Memory B cell (primary cell): Measurements from ENCODE around the gene UBASH3B.
A peak's percentile ranks its signal among the peaks of the same experiment; 100 is the strongest.
"Not testable (repeated sequence)": the region's sequence is repeated elsewhere in the genome, so short reads cannot be mapped to it uniquely, and the experiment has no call there.

Experiments used
- ATAC-seq: fragments of 150-1000 bp; cut with Tn5 transposase; 2 replicates; pipeline ENCODE4 v1.10.0; 2021; ENCODE audit warnings: low read depth, mild to moderate bottlenecking, moderate library complexity
- DNase-seq, 2 donors: peaks; one replicate each; pipeline ENCODE4 v3.0.0; 2022; ENCODE audit warnings: low spot score in 2 of 2
- H3K27ac Mint-ChIP-seq: one replicate; pipeline ENCODE4 v1.8.0; 2022; ENCODE audit warnings: mild to moderate bottlenecking, moderate library complexity, mixed read lengths
- H3K27me3 Mint-ChIP-seq: one replicate; pipeline ENCODE4 v1.8.0; 2022; ENCODE audit warnings: mixed read lengths
- H3K36me3 Mint-ChIP-seq: one replicate; pipeline ENCODE4 v1.8.0; 2022; ENCODE audit warnings: mild to moderate bottlenecking, mixed read lengths
- H3K4me1 Mint-ChIP-seq: one replicate; pipeline ENCODE4 v1.8.0; 2022; ENCODE audit warnings: mixed read lengths
- H3K4me3 Mint-ChIP-seq: one replicate; pipeline ENCODE4 v1.8.0; 2022; ENCODE audit warnings: mild to moderate bottlenecking, moderate library complexity, mixed read lengths
- H3K9me3 Mint-ChIP-seq: one replicate; pipeline ENCODE4 v1.8.0; 2022; ENCODE audit warnings: mixed read lengths

The UBASH3B gene, protein sequence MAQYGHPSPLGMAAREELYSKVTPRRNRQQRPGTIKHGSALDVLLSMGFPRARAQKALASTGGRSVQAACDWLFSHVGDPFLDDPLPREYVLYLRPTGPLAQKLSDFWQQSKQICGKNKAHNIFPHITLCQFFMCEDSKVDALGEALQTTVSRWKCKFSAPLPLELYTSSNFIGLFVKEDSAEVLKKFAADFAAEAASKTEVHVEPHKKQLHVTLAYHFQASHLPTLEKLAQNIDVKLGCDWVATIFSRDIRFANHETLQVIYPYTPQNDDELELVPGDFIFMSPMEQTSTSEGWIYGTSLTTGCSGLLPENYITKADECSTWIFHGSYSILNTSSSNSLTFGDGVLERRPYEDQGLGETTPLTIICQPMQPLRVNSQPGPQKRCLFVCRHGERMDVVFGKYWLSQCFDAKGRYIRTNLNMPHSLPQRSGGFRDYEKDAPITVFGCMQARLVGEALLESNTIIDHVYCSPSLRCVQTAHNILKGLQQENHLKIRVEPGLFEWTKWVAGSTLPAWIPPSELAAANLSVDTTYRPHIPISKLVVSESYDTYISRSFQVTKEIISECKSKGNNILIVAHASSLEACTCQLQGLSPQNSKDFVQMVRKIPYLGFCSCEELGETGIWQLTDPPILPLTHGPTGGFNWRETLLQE

DNA sequence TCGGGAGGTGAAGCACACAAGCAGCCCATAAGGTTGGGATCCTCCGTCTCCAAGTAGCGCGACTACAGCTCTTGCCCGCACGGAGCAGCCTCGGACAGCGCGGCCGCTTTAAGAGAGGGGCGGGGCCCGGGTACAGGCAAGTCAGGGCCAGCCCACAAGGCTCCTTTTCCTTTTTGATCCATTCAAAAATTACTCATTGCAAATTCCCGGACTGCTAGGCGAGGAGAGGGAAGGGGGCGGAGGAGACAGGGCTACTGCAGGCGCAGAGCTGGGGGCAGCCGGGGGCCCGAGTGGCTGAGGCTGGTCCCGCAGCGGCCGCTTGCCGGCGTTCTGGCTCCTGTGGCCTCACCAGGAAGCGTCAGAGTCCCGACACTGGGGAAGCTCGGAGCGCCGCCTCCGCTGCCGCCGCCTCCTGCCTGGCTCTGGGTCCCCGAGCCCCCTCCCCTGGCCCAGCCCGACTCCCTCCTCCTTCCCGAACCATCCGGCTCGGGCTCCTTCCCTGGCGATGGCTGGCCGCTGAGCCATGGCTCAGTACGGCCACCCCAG is at the start of gene UBASH3B:
TSS of gene UBASH3B (plus strand) at position 196 of the 546 bp plus-strand sequence. CDS start at position 524, 328 bp downstream.
- DNase-seq (peak; percentile 20 to 57), ATAC-seq (peak; percentile 70)
- Mint-ChIP-seq H3K4me3 (peak within 1 kb of the TSS; percentile 95), H3K4me1 (peaks cover 15% of the 10 kb centered on the region), H3K27me3 (peaks cover 5% of the 10 kb centered on the region), H3K36me3 (no peaks in the 10 kb centered on the region), H3K9me3 (no peaks in the 10 kb centered on the region), H3K27ac (peak within 1 kb of the TSS; percentile 70)

DNA sequence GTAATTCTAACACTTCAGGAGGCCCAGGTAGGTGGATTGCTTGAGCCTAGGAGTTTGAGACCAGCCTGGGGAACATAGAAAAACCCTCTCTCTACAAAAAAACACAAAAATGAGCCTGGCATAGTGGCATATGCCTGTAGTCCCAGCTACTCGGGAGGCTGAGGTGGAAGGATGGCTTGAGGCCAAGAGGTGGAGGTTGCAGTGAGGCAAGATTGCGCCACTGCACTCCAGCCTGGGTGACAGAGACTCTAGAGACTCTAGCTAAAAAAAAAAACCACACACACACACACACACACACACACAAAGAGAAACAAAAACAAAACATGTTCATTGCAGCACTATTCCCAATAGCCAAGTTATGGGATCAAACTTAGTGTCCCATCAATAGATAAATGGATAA is 48.4 kb upstream of the UBASH3B start:
- ATAC-seq, DNase-seq, H3K4me3 Mint-ChIP-seq, H3K4me1 Mint-ChIP-seq, H3K9me3 Mint-ChIP-seq, H3K36me3 Mint-ChIP-seq, H3K27ac Mint-ChIP-seq: not testable (repeated sequence)
- peaks cover 13% of the 10 kb centered on the region for H3K27me3 Mint-ChIP-seq

DNA sequence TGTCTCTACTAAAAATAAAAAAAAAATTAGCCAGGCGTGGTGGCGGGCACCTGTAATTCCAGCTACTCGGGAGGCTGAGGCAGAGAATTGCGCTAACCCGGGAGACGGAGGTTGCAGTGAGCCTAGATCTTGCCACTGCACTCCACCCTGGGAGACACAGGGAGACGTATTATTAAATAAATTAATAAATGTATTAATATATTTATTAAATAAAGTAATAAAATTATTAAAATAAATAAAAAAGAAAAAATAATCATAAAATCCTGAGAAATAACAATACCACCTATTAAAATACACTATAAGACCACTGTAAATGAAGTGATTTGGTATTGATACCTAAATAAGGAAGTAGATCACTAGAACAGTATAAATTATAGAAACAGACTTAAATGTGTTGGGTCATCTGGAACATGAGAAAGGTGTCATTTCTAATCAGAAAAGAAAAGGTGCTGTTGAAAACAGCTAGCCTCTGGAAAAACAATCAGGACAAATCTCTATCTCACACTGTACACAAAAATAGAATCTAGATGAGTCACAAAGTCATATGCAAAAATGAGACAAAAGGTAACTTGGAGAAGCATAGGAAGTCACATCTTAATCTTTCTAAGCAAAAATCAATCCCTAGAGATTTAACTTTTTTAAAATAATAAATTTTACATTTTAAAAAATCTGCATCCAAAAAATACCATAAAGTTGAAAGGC is 43.2 kb upstream of the UBASH3B start:
- no peaks in the 10 kb centered on the region for H3K4me1 Mint-ChIP-seq
- no peak overlapping the region for H3K4me3 Mint-ChIP-seq
- H3K27me3 Mint-ChIP-seq, result peaks cover 8% of the 10 kb centered on the region
- no peaks in the 10 kb centered on the region for H3K9me3 Mint-ChIP-seq
- no peak for ATAC-seq
- H3K36me3 Mint-ChIP-seq, result no peaks in the 10 kb centered on the region
- DNase-seq, result no peak
- H3K27ac Mint-ChIP-seq, result no peak overlapping the region

DNA sequence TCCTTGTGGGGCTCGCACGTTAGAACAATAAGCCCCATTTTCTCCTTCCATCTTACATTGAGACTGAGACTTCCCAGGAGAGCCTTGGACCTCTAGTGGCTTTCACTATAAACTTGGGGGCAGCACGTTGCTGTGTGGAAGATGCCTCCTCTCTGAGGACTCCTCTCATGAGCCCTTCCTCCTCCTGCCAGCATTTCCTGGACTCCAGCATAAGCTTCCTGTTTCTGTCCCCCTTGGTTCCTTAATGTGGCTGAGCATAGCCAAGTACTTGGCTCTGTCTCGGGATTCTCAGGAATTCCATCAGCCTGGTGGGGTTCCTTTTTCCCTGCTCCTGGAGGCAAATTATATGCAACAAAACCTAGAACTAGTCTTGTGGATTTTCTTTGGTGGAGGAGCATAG is 38.8 kb upstream of the UBASH3B start:
- Mint-ChIP-seq H3K36me3 (peaks cover 2% of the 10 kb centered on the region), H3K9me3 (no peaks in the 10 kb centered on the region), H3K4me1 (no peaks in the 10 kb centered on the region), H3K27me3 (peaks cover 1% of the 10 kb centered on the region), H3K27ac (no peak overlapping the region), H3K4me3 (no peak overlapping the region)
- no peak for DNase-seq
- ATAC-seq, result no peak

DNA sequence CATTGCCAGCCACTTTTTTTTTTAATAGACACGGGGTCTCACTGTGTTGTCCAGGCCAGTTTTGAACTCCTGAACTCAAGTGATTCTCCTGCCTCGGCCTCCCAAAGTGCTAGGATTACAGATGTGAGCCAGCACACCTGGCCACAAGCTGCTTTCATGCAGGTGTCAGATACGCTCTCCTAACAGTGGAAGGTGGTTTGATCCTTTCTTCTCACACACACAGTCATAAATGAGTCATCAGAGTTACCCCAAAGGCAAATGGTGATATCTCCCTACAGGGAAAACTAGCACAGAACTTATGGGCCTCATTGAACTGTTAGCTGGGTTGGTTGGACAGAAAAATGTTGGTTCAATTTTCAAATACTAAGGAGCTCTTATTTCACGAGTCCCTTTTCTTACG is 38.2 kb upstream of the UBASH3B start:
- H3K4me3 Mint-ChIP-seq, result no peak overlapping the region
- no peaks in the 10 kb centered on the region for H3K4me1 Mint-ChIP-seq
- no peaks in the 10 kb centered on the region for H3K9me3 Mint-ChIP-seq
- DNase-seq (no peak), ATAC-seq (no peak)
- peaks cover 2% of the 10 kb centered on the region for H3K36me3 Mint-ChIP-seq
- H3K27ac Mint-ChIP-seq, result no peak overlapping the region
- peaks cover 1% of the 10 kb centered on the region for H3K27me3 Mint-ChIP-seq

DNA sequence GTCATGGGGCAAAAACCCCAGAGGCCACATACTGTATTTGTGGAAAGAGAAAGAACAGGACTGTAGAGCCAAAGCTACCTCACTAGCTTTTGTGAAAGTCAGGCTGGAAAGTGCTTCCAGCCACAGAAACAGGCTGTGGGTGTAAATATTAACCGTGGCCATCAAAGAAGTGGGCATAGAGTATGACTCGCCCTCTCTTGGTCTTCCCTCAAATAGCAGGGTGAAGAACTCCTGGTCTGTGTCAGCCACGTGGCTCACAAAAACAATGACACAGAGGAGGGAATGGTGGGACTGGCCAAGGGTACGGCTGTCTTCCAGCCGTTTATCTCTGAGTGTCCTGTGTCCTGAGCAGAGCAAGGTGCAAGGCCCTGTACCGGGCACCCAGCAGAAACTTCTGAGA is 37.6 kb upstream of the UBASH3B start:
- Mint-ChIP-seq H3K27ac (no peak overlapping the region), H3K36me3 (peaks cover 2% of the 10 kb centered on the region), H3K4me3 (no peak overlapping the region), H3K9me3 (no peaks in the 10 kb centered on the region), H3K4me1 (no peaks in the 10 kb centered on the region), H3K27me3 (peaks cover 3% of the 10 kb centered on the region)
- ATAC-seq (no peak), DNase-seq (no peak)

DNA sequence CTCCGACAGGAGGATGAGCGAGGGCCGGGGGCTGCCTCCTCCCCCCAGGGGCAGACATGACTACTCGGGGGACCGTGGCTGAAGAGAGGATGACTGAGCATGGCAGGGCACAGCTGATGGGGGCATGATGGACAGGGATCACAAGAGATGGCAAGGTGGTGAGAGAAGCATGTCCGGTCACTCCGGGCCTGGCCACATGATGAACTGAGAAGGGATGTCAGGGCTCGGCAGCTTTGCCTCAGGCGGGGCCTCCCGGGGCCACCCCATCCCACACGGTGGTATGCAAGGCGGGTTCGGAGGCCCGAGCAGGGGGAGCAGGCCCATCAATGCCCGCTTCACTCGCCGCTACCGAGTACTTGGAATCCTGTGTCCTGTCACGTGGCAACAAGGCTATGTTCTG is 36.6 kb upstream of the UBASH3B start:
- H3K36me3 Mint-ChIP-seq, result peaks cover 2% of the 10 kb centered on the region
- ATAC-seq (no peak), DNase-seq (no peak)
- no peaks in the 10 kb centered on the region for H3K9me3 Mint-ChIP-seq
- peaks cover 5% of the 10 kb centered on the region for H3K27me3 Mint-ChIP-seq
- no peak overlapping the region for H3K4me3 Mint-ChIP-seq
- no peaks in the 10 kb centered on the region for H3K4me1 Mint-ChIP-seq
- H3K27ac Mint-ChIP-seq, result no peak overlapping the region

DNA sequence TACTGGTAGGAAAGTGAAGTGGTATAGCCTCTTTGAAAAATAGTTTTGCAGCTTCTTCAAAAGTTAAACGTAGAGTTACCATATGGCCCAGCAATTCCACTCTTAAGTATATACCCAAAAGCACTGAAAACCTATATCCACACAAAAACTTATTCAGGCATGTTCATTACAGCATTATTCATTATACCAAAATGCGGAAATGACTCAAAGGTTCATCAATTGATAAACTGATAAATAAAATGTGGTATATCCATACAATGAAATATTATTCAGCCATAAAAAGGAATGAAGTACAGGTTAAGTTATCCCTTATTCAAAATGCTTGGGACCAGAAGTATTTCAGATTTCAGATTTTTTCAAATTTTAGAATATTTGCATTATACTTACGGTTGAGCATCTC is 35.8 kb upstream of the UBASH3B start:
- Mint-ChIP-seq H3K36me3 (peaks cover 2% of the 10 kb centered on the region), H3K4me1 (no peaks in the 10 kb centered on the region), H3K27me3 (peaks cover 6% of the 10 kb centered on the region), H3K27ac (no peak overlapping the region), H3K4me3 (no peak overlapping the region), H3K9me3 (no peaks in the 10 kb centered on the region)
- no peak for DNase-seq
- no peak for ATAC-seq

DNA sequence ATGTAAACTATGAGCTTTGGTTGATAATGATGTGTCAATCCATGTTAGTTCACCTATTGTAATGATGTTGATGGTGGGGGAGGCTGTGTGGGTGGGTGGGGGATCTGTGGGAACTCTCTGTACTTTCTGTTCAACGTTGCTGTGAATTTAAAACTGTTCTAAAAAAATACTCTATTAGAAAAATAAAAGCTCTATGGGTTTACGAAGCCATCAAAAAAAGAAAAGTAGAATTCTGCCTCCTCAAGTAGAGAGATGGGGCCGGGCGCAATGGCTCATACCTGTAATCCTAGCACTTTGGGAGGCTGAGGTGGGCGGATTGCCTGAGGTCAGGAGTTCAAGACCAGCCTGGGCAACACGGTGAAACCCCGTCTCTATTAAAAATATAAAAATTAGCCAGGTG is 30.0 kb upstream of the UBASH3B start:
- H3K36me3 Mint-ChIP-seq, H3K27ac Mint-ChIP-seq, H3K4me3 Mint-ChIP-seq, DNase-seq, H3K4me1 Mint-ChIP-seq, H3K27me3 Mint-ChIP-seq, H3K9me3 Mint-ChIP-seq, ATAC-seq: not testable (repeated sequence)

DNA sequence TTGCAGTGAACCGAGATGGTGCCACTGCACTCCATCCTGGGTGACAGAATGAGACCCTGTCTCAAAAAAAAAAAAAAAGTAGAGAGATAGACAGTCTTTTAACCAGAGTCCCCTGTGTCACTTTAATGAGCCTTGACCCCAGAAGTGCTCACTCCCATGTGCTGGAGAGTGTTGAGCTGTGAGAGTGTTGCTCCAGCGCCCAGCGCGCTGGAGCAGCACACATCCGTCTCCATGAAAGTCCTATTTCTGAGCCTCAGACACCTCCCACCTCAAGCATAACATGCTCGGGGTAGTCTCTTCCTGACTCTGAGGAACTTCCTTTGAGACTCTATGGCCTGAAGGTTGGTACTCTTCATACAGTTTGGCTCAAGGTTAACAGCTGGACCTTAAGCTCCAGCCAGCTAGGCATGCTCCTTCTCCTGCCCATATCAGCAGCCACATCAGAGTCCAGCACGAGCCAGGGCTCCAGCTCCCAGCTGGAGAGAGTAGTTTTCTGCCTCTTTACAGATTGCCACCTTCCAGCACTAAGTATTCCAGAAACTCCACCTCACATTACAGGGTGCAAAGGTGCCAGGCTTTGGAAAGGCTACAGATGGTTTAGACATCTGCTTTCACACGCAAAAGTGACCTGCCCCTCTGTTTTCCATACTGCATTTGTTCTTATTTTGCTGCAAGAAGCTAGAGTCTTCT is 29.4 kb upstream of the UBASH3B start:
- Mint-ChIP-seq H3K4me3 (no peak overlapping the region), H3K9me3 (no peaks in the 10 kb centered on the region), H3K36me3 (no peaks in the 10 kb centered on the region), H3K4me1 (peaks cover 4% of the 10 kb centered on the region), H3K27me3 (peaks cover 7% of the 10 kb centered on the region), H3K27ac (no peak overlapping the region)
- DNase-seq, result no peak
- no peak for ATAC-seq

DNA sequence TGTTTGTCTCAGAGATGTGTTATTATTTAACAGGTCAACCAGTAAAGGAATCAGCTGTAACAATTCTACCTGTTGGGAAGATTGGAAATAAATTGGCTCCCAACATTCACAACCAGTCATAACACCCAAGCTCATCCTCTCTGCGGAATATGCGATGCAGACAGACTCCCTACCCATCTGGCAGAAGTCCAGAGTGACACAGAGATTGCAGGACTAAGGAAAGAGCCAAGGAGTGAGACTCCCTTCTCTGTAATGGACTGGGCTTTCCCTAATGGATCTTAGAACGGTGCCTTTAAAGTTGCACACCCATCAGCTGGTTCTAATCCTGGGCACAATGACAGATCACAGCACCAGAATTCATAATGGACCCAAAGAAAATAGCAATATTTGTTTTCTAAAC is 27.8 kb upstream of the UBASH3B start:
- DNase-seq, result no peak
- Mint-ChIP-seq H3K27me3 (peaks cover 8% of the 10 kb centered on the region), H3K36me3 (no peaks in the 10 kb centered on the region), H3K9me3 (no peaks in the 10 kb centered on the region), H3K4me3 (no peak overlapping the region), H3K27ac (no peak overlapping the region), H3K4me1 (peaks cover 4% of the 10 kb centered on the region)
- no peak for ATAC-seq

DNA sequence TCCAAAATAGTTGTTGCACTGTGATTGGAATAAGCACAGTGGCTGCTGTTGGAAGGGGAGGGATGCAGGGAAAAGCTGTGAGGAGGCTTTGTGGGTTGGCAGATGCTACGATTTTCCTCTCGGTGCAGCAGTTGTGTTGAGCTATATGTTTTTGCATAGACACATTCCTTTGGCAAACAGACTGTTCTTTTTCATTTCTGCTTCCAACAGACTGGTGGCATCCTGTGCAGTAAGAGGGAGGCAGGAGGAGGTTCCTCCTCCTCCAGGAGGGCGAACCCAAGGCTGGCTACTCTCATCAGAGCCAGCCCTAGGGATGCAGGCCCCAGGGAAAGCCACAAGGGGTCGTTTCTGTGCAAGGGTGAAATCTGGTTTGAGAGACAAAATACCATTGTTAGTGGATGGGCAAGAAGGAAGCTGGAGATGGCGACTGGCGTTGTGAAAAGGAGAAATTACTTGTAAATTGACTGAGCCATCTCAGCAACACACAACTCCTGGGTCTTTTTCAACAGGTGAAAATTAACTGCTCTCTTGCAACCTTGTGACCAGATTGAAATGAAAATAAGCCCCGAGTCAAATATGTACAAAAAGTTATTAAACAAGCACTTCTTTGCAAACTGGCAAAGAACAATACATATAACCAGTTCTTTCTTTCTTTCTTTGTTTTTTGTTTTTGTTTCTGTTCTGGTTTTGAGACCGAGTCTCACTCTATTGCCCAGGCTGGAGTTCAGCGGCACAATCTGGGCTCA is 26.5 kb upstream of the UBASH3B start:
- Mint-ChIP-seq H3K36me3 (no peaks in the 10 kb centered on the region), H3K4me3 (no peak overlapping the region), H3K9me3 (no peaks in the 10 kb centered on the region), H3K27me3 (peaks cover 8% of the 10 kb centered on the region), H3K27ac (no peak overlapping the region), H3K4me1 (peaks cover 4% of the 10 kb centered on the region)
- ATAC-seq, result peak; percentile 90
- peak; percentile 56 to 59 for DNase-seq

DNA sequence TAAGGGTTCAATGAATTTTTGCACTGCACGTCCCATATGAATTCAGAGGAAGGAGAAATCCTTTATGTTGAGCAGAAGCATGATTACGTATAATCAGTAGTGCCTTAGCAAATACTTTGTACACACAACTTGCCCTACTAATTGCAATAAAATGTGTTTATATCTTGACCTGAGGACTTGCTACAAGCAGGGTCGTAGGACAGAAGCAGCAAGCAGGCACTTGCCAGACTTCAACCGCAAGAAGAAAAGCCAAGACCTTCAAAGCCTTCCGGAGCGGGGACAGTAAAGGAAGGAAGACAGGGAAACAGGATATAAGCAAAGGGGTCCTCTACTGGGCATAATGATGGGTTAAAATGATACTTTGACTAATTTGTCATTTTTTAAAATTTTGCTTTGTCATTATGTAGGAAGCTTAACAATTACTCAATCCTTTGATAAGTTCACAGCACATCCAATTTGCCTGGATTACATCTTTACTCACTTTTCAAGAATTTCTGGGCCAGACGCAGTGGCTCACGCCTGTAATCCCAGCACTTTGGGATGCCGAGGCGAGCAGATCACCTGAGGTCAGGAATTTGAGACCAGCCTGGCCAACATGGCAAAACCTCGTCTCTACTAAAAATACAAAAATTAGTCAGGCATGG is 23.2 kb upstream of the UBASH3B start:
- Mint-ChIP-seq H3K9me3 (no peaks in the 10 kb centered on the region), H3K27me3 (peaks cover 8% of the 10 kb centered on the region), H3K4me1 (peaks cover 4% of the 10 kb centered on the region), H3K27ac (no peak overlapping the region), H3K4me3 (no peak overlapping the region), H3K36me3 (no peaks in the 10 kb centered on the region)
- DNase-seq, result no peak
- no peak for ATAC-seq
